ENCODE data around the gene FKBP6.
A peak's percentile ranks its signal among the peaks of the same experiment; 100 is the strongest.
"Not testable (repeated sequence)": the region's sequence is repeated elsewhere in the genome, so short reads cannot be mapped to it uniquely, and the experiment has no call there.

The FKBP6 gene

DNA sequence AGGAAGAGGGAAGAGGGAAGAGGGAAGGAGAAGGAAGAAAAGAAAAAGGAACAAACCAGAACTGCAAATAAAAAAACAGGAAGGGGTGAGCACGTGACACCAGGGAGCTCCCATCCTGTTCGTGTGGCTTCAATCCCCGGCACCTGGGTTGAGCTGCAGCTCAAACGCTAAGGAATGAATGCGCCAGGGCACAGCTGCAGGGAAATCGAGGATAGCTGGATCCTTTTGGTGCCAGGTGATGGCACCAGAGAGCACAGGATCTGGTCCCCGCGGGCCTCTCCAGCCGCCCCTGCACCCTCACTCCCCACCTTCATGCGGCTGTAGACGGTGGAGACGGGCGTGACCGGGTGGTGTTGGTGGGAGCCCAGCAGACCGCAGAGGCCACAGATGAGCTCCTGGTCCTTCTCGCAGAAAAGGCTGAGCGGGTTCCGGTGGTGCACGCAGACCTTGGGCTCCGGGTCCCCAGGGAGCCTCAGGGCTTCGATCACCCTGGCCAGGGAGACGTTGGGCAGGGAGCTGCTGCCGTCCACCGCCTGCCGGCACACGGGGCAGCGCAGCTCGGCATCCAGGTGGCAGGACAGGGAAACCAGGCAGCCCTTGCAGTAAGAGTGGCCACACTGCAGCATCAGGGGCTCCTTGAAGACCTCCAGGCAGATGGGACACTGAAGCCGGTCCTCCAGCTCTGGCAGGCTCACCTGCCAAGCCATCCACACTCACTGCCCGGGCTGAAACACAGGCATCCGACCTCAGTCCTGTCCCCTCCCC is 3.7 kb upstream of the FKBP6 start:
- DNase-seq = peak; percentile 76

DNA sequence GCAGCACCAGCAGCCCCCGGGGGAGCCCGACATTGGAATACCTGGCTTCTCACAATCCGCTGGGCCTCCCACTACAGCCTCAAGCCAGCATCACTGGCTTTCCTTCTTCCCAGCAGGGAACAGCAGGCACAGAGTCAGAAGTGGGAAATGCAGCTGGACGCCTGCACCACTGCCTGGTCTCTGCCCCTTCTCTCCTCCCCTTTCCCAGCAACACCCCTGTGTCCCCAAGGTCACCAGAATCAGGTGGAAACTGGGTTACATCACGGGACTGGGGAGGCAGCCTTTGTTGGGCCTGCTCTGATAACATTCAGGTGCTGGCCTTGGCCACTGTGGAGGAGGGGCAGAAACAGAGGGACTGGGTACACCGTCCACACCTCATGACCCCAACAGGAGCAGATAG is 2.5 kb upstream of the FKBP6 start:
- DNase-seq = not testable (repeated sequence)

DNA sequence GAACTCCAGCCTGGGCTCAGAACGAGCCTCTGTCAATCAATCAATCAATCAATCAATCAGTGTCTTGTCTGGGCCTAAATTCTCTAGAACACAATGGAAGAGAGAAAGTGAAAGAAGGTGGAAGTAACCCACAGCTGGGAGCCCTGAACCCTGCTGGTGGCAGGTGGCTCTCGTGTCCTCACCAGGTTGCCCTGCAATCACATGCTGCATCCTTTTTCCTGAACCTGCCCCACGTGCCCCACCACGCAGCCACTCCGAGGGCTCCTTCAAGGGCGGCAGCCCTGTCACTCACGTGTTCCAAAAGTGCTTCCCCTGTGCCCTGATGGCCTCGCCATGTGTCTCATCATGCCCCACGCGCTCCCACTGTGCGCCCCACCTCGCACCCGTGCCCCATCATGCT is 512 bp upstream of the FKBP6 start:
- DNase-seq = not testable (repeated sequence)

DNA sequence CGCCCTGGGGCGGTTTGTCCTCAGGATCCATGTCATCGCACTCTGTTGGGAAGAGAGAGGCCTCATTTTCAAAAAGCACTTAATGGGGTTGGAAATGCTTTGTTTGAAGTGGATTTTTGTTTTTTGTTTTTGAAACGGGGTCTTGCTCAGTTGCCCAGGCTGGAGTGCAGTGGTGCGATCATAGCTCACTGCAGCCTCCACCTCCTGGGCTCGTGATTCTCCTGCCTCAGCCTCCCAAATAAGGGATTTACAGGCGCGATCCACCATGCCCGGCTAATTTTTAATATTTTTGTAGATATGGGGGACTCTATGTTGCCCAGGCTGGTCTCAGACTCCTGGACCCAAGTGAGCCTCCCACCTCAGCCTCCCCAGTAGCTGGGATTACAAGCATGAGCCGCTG is 735 bp downstream of the FKBP6 start:
- DNase-seq = no peak

DNA sequence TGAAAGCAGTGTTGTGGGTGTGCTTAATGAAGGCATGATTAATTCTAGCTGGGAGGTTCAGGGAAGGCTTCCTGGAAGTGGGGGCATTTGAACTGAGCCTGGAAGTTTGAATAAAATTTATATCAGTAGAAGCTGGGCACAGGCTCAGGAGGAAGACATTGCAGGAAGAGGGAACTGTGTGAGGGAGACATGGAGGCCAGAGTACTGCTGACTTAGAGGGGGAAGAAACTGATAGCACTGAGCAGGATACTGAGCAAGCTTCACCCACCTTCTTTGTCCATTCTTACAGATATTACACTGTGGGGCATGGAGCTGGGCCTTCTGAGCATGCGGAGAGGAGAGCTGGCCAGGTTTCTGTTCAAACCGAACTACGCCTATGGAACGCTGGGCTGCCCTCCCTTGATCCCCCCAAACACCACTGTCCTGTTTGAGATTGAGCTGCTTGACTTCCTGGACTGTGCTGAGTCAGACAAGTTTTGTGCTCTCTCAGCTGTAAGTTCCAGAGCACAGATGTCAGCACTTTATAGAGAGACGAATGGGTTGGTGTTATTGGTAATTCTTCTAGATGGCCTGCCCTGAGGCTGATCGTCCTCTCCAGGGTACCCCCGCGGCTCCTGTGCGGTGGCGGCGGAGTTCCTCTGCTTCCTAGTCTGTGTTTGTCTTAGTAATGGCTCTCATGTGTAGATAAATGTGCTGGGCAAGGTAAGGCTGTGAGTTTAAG is 2.1 kb downstream of the FKBP6 start:
- DNase-seq = peak; percentile 69

DNA sequence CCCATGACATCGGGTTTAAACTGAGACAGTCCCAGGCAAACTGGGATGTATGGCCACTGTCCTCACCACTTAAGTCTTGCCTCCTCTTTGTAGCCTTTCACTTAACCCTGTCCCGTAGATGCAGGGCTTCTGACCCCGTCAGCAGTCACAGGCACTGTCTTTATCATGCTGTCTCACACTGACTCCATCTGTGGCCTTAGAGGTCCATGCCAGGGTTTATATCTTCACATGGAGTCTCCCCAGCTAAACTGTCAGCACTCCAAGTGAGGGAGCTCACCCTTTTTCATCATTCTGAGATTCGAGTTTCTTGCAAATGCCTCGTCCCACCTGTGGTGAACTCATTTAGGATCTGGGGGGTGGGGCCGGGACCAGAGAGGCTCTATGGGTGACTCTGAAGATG is 2.8 kb downstream of the FKBP6 start:
- no peak for DNase-seq

DNA sequence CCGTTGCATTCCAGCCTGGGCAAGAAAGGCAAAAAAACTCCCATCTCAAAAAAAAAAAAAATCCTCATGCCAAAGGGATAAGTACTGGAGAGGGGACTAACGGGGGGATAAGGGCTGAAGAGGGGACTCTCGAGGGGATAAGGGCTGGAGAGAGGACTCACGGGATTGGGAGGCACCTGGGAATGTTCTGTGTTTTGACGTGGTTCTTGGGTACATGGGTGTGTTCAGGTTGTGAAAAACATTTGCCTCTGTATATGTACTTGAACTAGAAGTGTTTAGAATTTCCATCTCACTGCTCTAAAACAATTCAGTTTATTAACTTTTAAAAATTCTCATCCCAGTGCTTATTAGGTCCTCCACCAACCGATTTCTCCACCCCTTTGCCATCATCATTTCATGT is 4.5 kb downstream of the FKBP6 start:
- DNase-seq = no peak

DNA sequence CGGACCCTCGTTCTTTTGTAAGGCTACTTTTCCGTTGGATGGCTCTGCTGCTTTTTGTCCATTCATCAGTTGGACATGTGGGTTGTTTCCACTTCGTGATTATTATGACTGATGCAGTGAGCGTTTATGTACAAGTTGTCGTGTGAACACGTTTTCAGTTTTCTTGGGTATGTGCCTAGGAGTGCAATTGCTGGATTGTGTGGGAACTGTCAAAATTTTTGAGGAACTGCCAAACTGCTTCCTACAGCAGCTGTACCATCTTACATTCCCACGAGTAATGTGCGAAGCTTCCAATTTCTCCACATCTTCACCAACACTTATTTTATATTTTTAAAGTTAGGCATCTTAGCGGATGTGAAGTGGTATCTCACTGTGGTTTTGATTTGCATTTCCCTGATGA is 10.4 kb downstream of the FKBP6 start:
- no peak for DNase-seq

DNA sequence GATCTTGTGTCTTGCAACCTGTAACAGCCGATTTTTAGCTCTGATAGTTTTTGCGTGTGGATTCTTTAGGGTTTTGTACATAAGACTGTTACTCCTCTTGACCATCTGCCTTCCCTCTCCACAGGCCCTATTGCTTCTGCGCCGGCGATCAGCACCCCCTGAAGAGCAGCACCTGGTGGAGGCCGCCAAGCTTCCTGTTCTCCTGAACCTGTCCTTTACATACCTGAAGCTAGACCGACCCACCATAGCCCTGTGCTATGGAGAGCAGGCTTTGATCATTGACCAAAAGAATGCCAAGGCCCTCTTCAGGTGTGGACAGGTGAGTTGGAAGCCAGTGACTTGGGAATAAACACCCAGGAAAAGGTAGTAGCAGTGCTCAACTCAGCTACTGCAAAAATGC is 12.6 kb downstream of the FKBP6 start:
- DNase-seq = no peak

DNA sequence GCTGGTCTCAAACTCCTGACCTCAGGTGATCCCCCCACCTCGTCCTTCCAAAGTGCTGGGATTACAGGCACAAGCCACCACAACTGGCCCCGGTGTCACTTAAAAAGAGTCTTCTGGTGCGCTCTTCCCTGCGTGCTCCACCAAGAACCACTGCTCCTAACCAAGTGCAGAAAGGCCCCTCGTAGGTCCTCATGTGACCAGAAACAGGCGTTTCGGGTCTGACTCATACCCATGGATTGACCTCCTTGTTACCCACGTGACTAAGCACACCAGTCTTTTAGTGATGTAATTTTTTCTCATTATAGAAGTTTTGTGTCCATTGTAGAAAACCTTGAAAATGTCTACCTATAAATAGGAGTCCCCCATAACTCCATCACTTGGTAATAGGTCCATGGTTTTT is 13.9 kb downstream of the FKBP6 start:
- DNase-seq = peak; percentile 81

DNA sequence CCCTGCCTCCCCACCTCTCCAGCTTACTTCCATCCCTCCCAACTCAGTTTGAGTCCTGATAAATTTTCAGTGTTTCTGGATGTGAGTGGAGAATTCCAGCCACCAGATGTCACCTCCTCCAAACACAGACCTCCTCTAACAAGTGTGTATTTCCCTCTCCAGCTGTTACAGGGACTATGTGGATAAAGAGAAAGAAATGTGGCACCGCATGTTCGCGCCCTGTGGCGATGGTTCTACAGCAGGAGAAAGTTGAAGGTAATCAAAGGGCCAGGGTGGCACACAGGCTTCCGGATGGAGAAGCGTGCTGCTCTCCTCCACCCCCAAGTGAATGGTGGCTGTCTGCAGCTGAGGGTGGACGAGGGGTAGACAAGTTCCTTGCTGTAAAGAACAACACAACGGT is 14.7 kb downstream of the FKBP6 start:
- DNase-seq = peak; percentile 80

DNA sequence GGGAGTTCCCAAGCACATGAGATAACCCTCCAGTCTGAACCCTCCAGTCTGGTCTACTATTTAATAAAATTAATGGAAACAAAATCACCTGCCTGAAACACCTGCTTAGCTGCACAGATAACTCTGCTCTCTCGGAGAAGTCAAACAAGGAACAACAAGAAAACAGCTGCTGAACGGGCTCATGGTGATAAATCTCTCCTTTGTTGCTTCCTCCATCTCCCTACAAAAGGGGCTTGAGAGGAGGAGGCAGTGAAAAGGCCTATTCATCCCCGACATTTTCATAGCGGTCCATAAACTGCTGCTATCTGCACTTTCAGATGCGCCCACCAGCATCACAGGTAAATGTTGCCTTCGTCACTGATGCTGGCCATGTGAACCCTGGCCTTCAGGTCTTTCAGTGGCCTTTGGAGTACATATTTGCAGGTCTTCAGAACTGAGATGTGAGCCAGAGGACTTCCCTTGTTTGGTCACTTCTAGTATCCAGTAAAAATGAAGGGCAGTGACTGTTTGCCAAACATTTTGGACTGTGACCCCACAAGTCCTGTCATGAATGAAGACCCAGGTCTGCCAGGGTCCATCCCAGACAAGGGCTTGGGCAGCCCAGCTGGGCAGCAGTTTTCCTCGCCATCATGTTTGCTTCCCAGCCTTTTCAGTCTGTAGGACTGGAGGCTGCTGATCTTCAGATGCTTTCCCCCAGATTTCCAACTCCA is 15.9 kb downstream of the FKBP6 start:
- DNase-seq = no peak

DNA sequence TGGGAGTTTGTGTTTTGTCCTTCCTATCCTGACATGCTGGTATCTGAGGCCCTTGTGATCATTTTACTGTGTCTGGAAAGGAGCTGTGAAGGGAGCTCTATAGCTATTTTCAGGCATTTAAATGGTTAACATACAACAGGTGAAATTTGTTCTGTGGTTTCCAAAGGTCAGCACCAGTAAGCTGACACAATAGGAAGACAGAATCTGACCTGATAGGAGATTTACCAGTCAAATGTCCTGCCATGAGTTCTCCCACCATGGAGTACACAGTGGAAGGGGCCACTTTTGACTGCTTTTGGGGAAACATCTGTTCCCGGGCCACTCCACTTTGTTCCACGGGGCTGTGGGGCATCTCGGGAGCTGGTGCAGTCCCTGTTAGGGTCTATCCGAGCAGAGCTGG is 17.6 kb downstream of the FKBP6 start:
- no peak for DNase-seq

DNA sequence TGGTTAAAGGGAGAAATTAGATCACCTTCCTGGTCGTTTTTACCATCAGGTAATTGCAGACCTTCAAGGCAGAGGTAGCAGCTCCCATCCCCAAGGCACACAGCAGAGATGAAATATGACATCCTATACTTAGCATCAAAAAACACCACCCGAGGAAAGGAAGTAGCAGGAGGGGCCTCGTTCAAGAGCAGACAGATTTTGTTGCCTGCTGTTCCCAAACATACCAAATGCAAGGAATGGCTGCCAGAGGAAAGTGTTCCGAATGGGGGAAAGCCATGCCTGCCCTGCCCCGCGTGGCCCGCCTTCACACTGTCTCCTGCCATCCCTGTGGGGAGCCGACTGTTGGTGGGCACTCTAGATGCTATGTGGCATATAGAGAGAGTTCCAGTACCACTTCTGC is 18.0 kb downstream of the FKBP6 start:
- no peak for DNase-seq

DNA sequence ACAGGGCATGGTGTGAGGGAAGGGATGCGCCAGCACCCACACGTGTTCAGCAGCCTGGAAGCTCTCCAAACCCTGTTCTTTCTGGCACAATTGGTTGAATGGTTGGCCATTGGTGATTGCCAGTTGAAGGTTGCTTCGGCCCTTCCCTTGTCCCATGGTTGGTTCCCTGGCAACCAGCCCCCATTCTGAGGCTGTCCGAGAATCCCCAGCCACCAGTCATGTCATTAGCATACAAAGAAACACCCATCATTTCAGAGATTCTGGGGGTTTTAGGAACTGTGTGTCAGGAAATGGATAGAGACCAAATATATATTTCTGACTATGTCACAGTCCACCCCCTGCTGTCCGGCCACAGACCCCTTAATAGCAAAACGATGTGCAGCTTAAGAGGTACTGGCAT is 21.8 kb downstream of the FKBP6 start:
- DNase-seq = no peak

DNA sequence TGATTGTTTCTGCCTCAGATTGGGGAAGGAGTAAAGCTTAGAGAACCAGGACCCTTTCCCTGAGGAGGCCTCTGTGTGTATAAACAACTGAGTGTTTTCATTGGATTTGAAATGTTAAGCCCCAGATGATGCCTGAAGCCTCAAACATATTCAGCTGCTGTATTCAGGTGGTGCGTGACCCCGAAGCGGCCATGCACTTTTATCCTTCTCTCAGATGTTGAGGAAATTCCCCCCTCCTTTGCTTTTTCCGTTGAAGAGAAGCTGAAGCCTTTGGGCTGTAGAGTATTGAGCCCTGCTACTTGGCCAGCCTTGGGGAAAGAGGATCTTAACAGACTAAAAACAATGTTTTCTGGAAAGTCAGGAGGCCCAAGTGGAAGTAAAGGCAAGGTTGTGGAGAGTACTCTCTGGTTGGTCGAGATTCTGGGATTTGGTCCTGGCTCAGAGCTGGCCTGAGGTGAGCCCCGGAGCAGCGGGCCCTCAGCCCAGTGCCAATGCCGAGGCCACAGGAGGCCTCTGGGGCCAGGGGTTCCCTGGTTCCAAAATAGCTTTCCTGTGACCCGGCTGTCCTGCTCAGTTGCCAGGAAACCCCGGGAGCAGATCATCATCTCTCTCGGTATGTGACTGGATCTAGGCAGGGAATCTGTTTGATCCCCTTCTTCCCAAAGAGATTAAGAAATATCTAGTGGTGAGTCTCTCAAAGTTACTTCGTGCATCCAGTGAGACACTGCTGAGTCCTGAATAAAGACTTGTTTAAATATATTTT is 22.5 kb downstream of the FKBP6 start:
- no peak for DNase-seq

DNA sequence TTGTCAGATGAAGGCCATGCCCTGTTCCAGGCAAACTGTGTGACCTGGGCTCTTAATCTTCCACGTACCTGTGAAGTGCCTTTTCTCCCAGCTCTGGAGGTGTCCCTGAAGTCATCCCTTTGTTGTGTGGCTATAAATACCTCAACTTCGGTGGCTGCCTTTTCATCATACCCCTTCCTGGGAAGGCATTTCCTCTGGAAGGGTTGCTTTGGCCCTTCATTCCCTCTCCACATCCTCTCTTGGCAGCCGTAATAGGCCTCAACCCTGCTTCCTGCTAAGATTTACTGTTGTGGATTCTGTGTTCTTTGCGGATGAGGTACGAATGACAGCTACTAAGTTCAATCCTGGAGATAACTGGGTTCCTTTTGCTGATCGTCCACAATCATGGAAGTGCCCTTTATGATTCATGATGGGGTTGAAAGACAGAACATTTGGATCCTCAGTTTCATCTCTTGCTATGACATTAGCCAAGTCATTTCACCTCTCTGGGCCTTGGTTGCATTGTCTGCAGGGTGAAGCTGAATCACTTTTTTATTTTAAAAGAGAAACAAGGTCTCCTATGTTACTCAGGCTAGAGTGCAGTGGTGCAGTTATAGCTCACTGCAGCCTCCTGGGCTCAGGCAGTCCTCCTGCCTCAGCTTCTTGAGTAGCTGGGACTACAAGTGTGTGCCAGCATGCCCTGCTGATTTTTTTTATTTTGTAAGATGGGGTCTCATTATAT is 23.6 kb downstream of the FKBP6 start:
- DNase-seq = no peak

DNA sequence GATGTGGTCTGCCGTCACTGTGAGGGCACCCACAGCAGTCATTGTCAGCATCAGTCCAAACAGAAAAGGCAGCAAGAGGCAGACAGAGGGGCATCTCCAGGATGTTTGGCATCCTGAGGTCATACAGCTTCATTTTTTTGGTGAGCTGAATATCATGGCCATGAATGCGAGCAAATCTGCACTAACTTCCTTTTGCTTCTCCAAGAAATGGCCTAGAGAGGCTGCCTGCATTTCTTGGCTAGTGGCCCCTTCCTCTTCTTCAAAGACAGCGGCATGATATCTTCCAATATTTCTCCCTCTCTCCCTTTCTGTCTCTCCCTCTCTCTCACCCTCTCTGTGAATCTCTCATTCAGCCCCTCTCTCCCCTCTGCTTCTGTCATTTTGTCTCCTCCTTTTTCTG is 24.8 kb downstream of the FKBP6 start:
- DNase-seq = no peak

DNA sequence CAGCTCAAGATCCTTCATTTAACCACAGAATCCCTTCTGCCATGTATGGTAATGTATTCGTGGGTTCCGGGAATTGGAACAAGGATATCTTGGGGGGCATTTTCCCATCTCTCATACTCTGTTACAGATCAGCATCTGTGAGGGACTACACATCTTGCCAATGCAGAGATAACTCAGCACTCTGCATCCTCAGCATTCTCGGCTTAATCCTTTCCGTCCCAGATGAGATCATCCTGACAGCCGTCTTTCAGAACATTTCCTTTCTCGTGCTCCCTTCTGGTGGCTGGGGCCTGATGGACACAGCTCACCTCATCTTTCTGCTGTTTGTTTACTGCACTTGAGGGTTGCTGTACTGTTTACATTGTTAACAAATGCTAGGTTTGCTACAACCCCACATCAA is 25.3 kb downstream of the FKBP6 start:
- DNase-seq = peak; percentile 71

DNA sequence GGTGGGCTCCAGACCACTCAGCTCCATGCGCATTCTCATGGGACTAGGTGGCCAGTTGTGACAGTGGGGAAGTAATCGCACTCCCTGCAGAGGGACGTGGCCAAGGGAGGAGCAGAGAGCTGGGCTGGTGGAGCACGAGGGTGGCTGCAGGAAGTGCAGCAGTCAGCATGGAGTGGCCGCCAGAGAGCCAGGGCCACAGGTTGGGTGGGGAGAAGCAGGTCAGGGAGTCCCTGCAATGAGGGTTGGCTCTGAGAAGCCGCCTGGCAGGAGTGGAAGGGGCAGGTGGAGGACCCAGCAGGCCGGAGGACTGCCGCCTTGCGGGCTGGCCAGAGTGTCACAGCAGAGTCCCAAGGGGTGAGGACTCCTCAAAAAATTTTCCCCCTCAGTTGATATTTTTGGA is 26.2 kb downstream of the FKBP6 start:
- no peak for DNase-seq

DNA sequence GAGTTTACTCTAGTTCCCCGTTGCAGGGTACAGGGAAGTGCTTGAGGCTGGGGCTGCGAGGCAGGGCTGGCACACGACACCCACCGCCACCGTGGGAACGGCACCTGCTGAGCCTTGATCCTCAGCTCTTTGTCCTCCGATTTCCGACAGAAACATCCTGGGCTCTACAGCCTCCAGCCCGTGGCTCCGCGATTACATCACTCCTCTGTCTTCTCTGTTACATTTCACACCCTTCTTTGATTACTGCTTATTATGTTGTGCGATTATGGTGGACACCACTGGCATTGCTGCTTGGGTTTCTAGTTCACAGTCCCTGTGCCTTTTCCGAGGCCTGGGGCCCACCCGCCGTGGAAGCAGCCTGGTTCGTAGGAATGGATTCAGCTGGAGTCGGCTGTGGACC is 26.9 kb downstream of the FKBP6 start:
- no peak for DNase-seq

DNA sequence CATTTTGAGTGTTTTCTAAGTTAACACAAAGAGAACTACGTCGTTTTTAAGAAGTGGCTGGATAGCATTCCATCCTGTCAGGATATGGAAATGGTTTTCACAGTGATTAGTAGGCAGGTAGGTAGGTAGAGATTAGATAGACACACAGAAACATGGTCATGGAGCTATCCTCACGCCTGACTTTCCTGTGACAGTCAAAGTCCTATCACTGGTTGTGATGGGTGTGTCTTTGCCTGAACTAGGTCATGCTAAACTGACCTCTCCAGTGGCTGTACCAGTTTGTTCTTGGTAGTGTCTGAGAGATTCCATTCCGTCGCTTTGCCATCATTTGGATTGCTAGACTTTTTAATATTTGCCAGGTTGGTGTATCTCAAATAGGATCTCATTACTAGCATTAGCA is 28.2 kb downstream of the FKBP6 start:
- no peak for DNase-seq
